Measurements from ENCODE around the gene OTX2.

DNA sequence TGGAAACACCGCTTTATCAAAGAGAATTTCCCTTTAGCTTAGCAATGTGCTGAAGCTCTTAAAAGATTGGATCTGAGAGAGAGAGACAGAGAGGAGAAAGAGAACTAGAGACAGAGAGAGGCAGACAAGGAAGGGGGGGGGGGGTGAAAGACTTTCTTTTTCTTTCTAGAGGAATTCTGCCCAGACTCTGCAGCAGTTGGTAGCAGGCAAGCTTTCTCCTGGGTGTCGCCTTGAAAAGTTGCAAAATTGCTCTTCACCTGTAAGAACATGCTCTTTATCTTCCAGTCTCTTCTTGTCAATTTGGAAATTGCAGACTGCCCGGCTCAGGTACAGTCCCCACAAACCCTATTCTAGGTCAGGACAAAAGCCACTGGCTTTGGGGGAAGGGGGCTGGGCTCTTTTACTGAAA is 2.9 kb upstream of the OTX2 start:
- TF ChIP-seq, protein P1, sequence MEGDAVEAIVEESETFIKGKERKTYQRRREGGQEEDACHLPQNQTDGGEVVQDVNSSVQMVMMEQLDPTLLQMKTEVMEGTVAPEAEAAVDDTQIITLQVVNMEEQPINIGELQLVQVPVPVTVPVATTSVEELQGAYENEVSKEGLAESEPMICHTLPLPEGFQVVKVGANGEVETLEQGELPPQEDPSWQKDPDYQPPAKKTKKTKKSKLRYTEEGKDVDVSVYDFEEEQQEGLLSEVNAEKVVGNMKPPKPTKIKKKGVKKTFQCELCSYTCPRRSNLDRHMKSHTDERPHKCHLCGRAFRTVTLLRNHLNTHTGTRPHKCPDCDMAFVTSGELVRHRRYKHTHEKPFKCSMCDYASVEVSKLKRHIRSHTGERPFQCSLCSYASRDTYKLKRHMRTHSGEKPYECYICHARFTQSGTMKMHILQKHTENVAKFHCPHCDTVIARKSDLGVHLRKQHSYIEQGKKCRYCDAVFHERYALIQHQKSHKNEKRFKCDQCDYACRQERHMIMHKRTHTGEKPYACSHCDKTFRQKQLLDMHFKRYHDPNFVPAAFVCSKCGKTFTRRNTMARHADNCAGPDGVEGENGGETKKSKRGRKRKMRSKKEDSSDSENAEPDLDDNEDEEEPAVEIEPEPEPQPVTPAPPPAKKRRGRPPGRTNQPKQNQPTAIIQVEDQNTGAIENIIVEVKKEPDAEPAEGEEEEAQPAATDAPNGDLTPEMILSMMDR (IDR thresholded peaks at IDR 0.05) = no peak
- TF ChIP-seq POLR2A (IDR thresholded peaks at IDR 0.05) = no peak

All from esophagus squamous epithelium (tissue), 4 donors.